ENCODE results near the gene ZNF555. TPM values are rescaled to one million over a fixed set of nuclear protein-coding genes. Genes with fewer than 3 reads are reported as not detected.

The ZNF555 gene
- total and polyA plus RNA-seq, 10 of the 15 experiments (the other 5 are each of a cell fraction or from before 2014, with no cell fraction given), result 0.58 to 1.9 (median 1.2) TPM

DNA sequence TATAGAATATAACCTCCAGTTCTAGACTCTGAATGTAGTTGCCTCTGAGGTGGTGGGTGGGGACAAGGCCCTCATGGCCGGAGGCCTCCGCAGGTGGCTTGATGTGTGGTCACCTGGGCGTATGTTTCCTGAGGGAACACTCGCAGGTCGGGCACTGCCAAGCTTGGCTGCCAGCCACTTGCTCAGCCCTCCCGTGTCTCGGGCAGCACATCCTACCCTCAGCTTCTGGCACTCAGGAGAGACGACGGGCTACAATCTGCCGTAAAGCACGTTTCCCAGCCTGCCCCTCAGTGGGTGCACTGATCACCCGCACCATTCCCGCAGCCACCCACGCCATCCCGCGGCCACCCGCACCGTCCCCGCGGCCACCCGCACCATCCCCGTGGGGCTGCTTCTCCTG is 40.8 kb upstream of the ZNF555 start:
- SMC1A ChIA-PET (ENCODE audit: uncharacterized antibody, unreplicated experiment), result no interaction called here
- BruUV-seq (replicated peaks), result no TSS peak
- 97% methylated on average over 22 of the region's 22 CpGs for WGBS (ENCODE audit: insufficient coverage, insufficient replicate concordance, low lambda C conversion rate, missing lambda C conversion rate)
- ATAC-seq, result no peak
- CTCF ChIA-PET, result no interaction called here
- no peaks in the 10 kb centered on the region for H3K79me2 ChIP-seq (ENCODE audit: control insufficient read depth, insufficient read depth, low read length)
- H3K9me3 ChIP-seq (replicated peaks; ENCODE audit: control insufficient read depth, insufficient read depth, low read length), result no peaks in the 10 kb centered on the region; the same call in 2 of the 3 replicates
- H3K27ac ChIP-seq (ENCODE audit: control insufficient read depth, insufficient read depth), result no peak overlapping the region
- FAIRE-seq, result no peak
- no peak overlapping the region for H3K4me2 ChIP-seq (ENCODE audit: control insufficient read depth, insufficient read depth)
- no peaks in the 10 kb centered on the region for H3K4me1 ChIP-seq (ENCODE audit: control insufficient read depth, insufficient read depth, low read length)
- H3K36me3 ChIP-seq (ENCODE audit: control insufficient read depth in 2 of 2, insufficient read depth in 2 of 2, low read length in 1 of 2), result peaks cover 13 to 39% of the 10 kb centered on the region in 2 experiments
- intact Hi-C loops (cut with micrococcal nuclease; ENCODE audit: unreplicated experiment) (no loop called here), in situ Hi-C loops (cut with MboI) (no loop called here)
- no peak for DNase-seq (ENCODE audit: low read depth, low spot score)
- H3K27me3 ChIP-seq (replicated peaks in 1 of 2; ENCODE audit: control insufficient read depth in 2 of 2, insufficient read depth in 2 of 2, low read length in 1 of 2), result no peaks in the 10 kb centered on the region
- no peak overlapping the region for H3K4me3 ChIP-seq
- RAD21 ChIA-PET (ENCODE audit: unreplicated experiment), result no interaction called here
- POLR2A ChIA-PET, result no interaction called here
- TF ChIP-seq ZNF207 (IDR thresholded peaks at IDR 0.05; ENCODE audit: borderline replicate concordance) (no peak), IRF4 (IDR thresholded peaks at IDR 0.05; ENCODE audit: low read depth, low read length) (no peak), RBBP5 (conservative IDR thresholded peaks at IDR 0.05) (no peak), CREM (IDR thresholded peaks at IDR 0.05; ENCODE audit: low read depth) (no peak), YY1 (IDR thresholded peaks at IDR 0.05; ENCODE audit: low read depth, low read length) (no peak), YBX1 (IDR thresholded peaks at IDR 0.05) (no peak), SMARCA5 (IDR thresholded peaks at IDR 0.05) (no peak), NBN (IDR thresholded peaks at IDR 0.05) (no peak)
- TF ChIP-seq, protein P1, sequence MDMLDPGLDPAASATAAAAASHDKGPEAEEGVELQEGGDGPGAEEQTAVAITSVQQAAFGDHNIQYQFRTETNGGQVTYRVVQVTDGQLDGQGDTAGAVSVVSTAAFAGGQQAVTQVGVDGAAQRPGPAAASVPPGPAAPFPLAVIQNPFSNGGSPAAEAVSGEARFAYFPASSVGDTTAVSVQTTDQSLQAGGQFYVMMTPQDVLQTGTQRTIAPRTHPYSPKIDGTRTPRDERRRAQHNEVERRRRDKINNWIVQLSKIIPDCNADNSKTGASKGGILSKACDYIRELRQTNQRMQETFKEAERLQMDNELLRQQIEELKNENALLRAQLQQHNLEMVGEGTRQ (IDR thresholded peaks at IDR 0.05; ENCODE audit: borderline replicate concordance, low read depth, low read length), result no peak
- no peaks in the 10 kb centered on the region for H4K20me1 ChIP-seq (ENCODE audit: control insufficient read depth, insufficient read depth)
- H2AFZ ChIP-seq (ENCODE audit: control insufficient read depth, low read depth, low read length), result no peak overlapping the region
- no peak overlapping the region for H3K9ac ChIP-seq (ENCODE audit: control insufficient read depth, insufficient read depth, low read length)

DNA sequence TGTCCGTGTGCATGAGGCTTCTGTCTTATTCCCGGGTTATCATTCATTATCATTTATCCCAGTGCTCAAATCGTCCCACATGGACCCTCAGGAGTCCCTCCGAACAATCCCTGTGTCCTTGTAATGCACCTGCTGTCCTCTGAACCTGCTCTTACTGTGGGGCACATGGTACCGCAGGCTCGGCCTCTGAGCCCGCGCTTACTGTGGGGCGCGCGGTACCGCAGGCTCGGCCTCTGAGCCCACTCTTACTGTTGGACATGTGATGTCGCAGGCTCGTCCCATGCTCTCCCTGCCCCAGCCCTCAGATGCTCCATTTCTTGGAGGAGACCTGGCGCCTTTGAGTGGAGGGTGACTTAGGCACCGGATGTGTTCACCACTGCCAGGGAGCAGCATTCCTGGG is 38.4 kb upstream of the ZNF555 start:
- 97% methylated on average over 17 of the region's 17 CpGs for WGBS (ENCODE audit: insufficient coverage, insufficient replicate concordance, low lambda C conversion rate, missing lambda C conversion rate)
- RAD21 ChIA-PET (ENCODE audit: unreplicated experiment), result no interaction called here

More for the DNA sequence above, 38.4 kb upstream of the ZNF555 start:
- intact Hi-C loops (cut with micrococcal nuclease; ENCODE audit: unreplicated experiment) (no loop called here), in situ Hi-C loops (cut with MboI) (no loop called here)
- no peaks in the 10 kb centered on the region for H4K20me1 ChIP-seq (ENCODE audit: control insufficient read depth, insufficient read depth)
- BruUV-seq (replicated peaks), result no TSS peak
- H3K27me3 ChIP-seq (replicated peaks in 1 of 2; ENCODE audit: control insufficient read depth in 2 of 2, insufficient read depth in 2 of 2, low read length in 1 of 2), result no peaks in the 10 kb centered on the region
- H3K36me3 ChIP-seq (ENCODE audit: control insufficient read depth in 2 of 2, insufficient read depth in 2 of 2, low read length in 1 of 2), result peaks cover 19 to 54% of the 10 kb centered on the region in 2 experiments
- FAIRE-seq (no peak), ATAC-seq (no peak), DNase-seq (ENCODE audit: low read depth, low spot score) (no peak)
- H3K79me2 ChIP-seq (ENCODE audit: control insufficient read depth, insufficient read depth, low read length), result no peaks in the 10 kb centered on the region
- H3K4me3 ChIP-seq, result no peak overlapping the region
- no peaks in the 10 kb centered on the region for H3K4me1 ChIP-seq (ENCODE audit: control insufficient read depth, insufficient read depth, low read length)
- H3K9me3 ChIP-seq (replicated peaks; ENCODE audit: control insufficient read depth, insufficient read depth, low read length), result no peaks in the 10 kb centered on the region; the same call in 2 of the 3 replicates
- H3K27ac ChIP-seq (ENCODE audit: control insufficient read depth, insufficient read depth), result no peak overlapping the region
- ChIA-PET POLR2A (no interaction called here), CTCF (no interaction called here), SMC1A (ENCODE audit: uncharacterized antibody, unreplicated experiment) (interaction anchor here (1.9 kb wide), 1 partner anchor 155 kb away, joined by 4 read pairs; no protein-coding TSS in a partner anchor)
- no peak overlapping the region for H3K4me2 ChIP-seq (ENCODE audit: control insufficient read depth, insufficient read depth)
- TF ChIP-seq CBX3 (IDR thresholded peaks at IDR 0.05; ENCODE audit: borderline replicate concordance, low read depth) (no peak), STAT1 (conservative IDR thresholded peaks at IDR 0.05) (no peak), SMAD5 (IDR thresholded peaks at IDR 0.05; ENCODE audit: low read depth) (no peak), TCF12 (IDR thresholded peaks at IDR 0.05; ENCODE audit: low read depth, low read length) (no peak), MTA3 (IDR thresholded peaks at IDR 0.05; ENCODE audit: borderline replicate concordance, low read length) (no peak)
- no peak overlapping the region for H2AFZ ChIP-seq (ENCODE audit: control insufficient read depth, low read depth, low read length)
- no peak overlapping the region for H3K9ac ChIP-seq (ENCODE audit: control insufficient read depth, insufficient read depth, low read length)
